Activated T-cell treated with anti-CD3 and anti-CD28 coated beads, Interleukin-2, amount 50 U/mL, for 4 hours (primary cell): ENCODE results near the gene DVL1. TPM values are rescaled to one million over a fixed set of nuclear protein-coding genes. Genes with fewer than 3 reads are reported as not detected.
"Not testable (repeated sequence)": the region's sequence is repeated elsewhere in the genome, so short reads cannot be mapped to it uniquely, and the experiment has no call there.

Experiments
- ATAC-seq, 2 donors: fragments of 200-7000 bp; cut with Tn5 transposase; one replicate each; pipeline ENCODE4 v1.10.0; 2021
- DNase-seq: peaks from one replicate; pipeline ENCODE4 v3.0.0-alpha.2; 2020
- H3K27me3 Mint-ChIP-seq: one replicate; pipeline ENCODE4 v1.8.0; 2021; ENCODE audit warnings: low read depth, mixed read lengths
- H3K36me3 Mint-ChIP-seq: one replicate; pipeline ENCODE4 v1.8.0; 2022; ENCODE audit warnings: mixed read lengths; ENCODE audit not compliant: insufficient read depth
- H3K4me1 Mint-ChIP-seq: one replicate; pipeline ENCODE4 v1.8.0; 2021; ENCODE audit warnings: low read depth, mixed read lengths
- H3K4me3 Mint-ChIP-seq: one replicate; pipeline ENCODE4 v1.8.0; 2021; ENCODE audit warnings: mild to moderate bottlenecking, moderate library complexity, mixed read lengths
- H3K9me3 Mint-ChIP-seq: one replicate; pipeline ENCODE4 v1.8.0; 2021; ENCODE audit warnings: mixed read lengths
- total RNA-seq, 3 donors: library from RNA; stranded (reverse); gene quantifications; one replicate each; pipeline ENCODE4 v1.2.1, GENCODE V29; 2021

The DVL1 gene
- total RNA-seq = 10 to 100 TPM; 70.7 to 74.6 (median 72.1) TPM

DNA sequence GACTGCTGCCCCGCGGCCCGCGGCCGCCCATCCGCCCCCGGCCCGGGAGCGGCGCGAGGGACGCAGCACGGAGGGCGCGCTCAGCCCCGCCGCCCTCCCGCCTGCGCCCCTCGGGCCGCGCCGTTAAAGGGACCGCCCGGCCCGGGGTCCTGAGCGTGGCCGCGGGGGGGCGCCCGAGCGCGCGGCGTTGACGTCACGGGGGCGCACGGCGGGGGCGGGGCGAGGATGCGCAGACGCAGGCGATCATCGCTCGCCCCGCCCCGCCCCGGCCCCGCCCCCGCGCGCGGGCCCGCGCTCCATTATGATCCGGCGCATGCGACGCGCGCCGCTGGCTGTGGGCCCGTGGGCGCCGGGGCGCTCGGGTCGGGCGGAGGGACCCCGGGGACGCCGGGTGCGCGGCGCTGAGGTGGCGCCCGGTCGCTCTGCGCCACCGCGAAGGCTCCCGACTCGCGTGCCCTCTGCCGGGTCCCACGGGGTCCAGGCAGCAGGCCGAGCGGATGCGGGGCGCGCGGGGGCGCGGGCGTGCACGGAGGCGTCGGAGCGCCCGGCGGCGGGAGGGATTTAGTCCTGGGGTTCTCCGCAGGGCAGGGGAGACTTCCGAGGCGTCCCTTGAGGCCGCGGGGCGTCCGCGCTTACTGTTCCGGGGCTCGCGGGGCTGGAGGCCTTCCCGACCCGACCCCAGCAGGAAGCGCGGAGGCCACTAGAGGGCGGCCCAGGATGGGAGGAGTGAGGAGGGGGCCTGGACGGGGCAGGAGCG, at the start of gene DVL1:
DVL1 (minus strand) TSS at position 163 of the 757 bp plus-strand sequence. CDS start 353 bp downstream, outside the sequence.
- H3K36me3 Mint-ChIP-seq = no peaks in the 10 kb centered on the region
- peak within 1 kb of the TSS; percentile 81 for H3K4me3 Mint-ChIP-seq
- peaks cover 18% of the 10 kb centered on the region for H3K27me3 Mint-ChIP-seq
- H3K4me1 Mint-ChIP-seq = peaks cover 34% of the 10 kb centered on the region
- ATAC-seq = peak; percentile 81 to 83
- no peaks in the 10 kb centered on the region for H3K9me3 Mint-ChIP-seq
- DNase-seq = peak; percentile 69

DNA sequence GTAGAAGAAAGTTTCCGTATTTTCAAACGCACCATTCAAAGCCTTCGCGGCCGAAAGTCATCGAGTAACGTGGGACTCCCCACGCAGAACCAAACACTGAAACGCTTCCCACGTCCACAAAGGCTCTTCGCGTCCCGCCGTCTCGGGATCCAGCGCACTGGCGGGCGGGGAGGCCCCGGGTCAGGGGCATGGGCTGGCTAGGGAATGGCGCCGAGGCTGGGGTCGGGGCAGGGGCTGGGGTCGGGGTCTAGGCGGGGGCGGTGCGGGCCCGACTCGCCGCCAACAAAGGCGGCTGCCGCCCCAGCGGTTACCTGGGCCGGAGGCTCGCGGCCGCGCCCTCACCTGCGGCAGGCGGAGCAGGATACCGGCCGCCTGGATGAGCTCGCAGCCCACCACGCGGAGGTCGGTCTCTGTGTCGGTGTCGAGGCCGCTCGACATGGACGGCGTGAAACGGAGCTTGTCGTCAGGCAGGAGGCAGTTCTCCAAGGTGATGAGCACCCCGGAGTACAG, 49.5 kb upstream of the DVL1 start:
- Mint-ChIP-seq H3K4me1 (peaks cover 48% of the 10 kb centered on the region), H3K36me3 (peaks cover 43% of the 10 kb centered on the region), H3K9me3 (no peaks in the 10 kb centered on the region), H3K27me3 (no peaks in the 10 kb centered on the region), H3K4me3 (peak overlapping the region; percentile 97)
- ATAC-seq (peak; percentile 1 to 7), DNase-seq (no peak)

DNA sequence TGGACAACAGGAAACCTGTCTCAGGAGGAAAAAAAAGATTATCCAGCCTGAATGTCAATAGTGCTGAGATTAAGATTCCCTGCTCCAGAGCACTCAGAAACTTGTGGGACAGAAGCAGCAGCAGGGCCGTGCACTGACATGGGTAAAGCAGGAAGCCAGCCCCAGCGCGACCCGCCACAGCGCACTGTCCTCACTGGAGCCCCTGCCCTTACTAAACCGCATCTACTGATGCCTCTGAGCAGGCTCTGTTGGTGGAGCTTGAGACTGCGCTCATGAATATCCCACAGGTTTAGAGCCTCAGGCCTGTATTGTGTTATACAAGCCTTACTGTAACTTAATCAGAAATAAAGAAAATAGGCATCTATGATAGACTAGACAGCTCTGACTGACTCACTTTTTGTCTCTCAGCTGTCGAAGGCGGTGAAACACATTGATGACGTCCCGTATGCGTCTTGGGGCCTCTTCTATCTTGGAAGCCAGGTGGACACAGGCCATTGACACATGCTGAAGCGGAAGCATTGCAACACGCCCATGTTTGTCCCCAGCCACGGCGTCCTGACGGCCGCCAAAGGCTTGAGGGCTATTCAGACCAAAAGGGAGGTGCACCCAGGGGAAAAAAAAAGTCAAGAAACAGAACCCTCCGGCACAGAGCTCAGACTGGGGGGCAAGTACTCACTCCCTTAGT, 48.8 kb upstream of the DVL1 start:
- DNase-seq = no peak
- H3K9me3 Mint-ChIP-seq = no peaks in the 10 kb centered on the region
- peak overlapping the region; percentile 97 for H3K4me3 Mint-ChIP-seq
- peaks cover 42% of the 10 kb centered on the region for H3K4me1 Mint-ChIP-seq
- no peaks in the 10 kb centered on the region for H3K27me3 Mint-ChIP-seq
- no peak for ATAC-seq
- peaks cover 39% of the 10 kb centered on the region for H3K36me3 Mint-ChIP-seq

DNA sequence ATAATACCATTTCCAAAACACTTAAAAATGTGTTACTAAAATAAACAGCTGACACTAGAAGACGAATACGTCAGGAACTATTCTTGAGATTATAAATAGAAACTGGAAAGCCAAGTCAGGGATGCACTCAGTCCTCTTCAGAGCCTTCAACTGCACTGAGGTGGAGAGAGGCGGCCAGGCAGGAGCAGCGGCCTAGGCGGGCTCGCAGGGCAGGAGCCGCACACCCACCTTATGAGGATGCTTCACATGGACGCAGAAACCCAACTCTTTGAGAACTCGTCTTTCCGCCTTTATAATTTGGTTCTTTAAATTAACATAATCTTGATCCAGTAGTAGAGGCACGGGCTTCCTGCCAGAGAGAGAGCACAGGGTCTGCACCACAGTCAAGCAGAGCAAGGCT, 45.9 kb upstream of the DVL1 start:
- Mint-ChIP-seq H3K36me3 (peaks cover 41% of the 10 kb centered on the region), H3K4me1 (peaks cover 24% of the 10 kb centered on the region), H3K9me3 (no peaks in the 10 kb centered on the region), H3K27me3 (no peaks in the 10 kb centered on the region), H3K4me3 (peak overlapping the region; percentile 16)
- no peak for DNase-seq
- no peak for ATAC-seq

DNA sequence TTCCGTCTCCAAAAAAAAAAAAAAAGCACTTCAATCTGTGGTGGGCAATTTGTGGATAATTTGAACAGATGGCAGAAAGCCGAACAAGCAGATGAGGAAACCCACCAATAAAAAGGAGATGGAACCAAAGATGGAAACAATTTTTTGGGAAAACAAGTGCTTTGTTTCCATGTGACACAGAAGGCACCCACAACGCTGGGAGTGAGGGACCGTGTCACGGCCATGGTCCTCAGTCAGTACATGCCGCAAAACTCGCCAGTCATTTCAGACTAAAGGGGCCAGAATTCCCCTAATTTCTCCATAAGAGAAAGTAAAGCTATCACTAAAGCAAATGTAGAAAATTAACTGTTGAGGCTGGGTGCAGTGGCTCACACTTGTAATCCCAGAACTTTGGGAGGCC, 44.9 kb upstream of the DVL1 start:
- Mint-ChIP-seq H3K27me3 (no peaks in the 10 kb centered on the region), H3K4me3 (no peak overlapping the region), H3K4me1 (peaks cover 22% of the 10 kb centered on the region), H3K9me3 (no peaks in the 10 kb centered on the region), H3K36me3 (peaks cover 44% of the 10 kb centered on the region)
- no peak for DNase-seq
- no peak for ATAC-seq

DNA sequence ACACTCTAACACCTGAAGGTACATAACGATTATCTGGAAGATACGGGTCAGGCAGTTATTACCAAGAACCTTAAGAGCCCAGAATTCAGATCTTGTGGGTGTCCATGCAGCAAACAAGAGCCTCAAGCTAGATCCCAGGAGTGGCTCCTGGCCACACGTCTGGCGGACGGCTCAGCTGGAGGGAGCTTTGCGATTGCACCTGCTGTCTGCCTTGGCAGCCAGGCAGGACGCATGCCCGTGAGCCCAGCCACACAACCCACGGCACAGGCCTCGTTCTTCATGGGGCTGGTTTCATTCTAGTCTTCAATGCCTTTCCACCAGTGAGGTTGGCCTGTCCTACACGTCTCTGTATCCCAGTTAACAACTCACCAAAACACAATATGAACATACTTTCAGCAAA, 44.2 kb upstream of the DVL1 start:
- H3K4me3 Mint-ChIP-seq = no peak overlapping the region
- peaks cover 22% of the 10 kb centered on the region for H3K4me1 Mint-ChIP-seq
- no peaks in the 10 kb centered on the region for H3K9me3 Mint-ChIP-seq
- no peaks in the 10 kb centered on the region for H3K27me3 Mint-ChIP-seq
- peaks cover 44% of the 10 kb centered on the region for H3K36me3 Mint-ChIP-seq
- DNase-seq (no peak), ATAC-seq (no peak)

DNA sequence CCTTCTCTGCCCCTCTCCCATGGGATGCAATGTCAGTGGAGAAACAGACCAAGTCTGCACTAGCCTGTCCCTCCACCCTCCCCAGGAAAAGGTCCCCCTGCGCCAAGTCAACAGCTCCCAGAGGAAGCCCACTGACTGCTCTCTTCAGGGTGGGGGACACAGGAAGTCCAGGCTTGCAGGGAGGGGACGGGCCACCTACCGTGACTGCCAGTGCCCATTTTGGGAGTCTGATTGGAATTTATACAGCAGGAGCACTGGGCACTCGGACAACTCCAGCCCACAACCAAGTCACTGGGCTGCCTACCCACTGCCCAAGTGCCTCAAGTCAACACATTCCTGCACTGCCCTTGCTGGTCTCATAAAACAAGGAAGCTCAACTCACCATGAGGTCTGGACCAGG, 43.8 kb upstream of the DVL1 start:
- Mint-ChIP-seq H3K27me3 (no peaks in the 10 kb centered on the region), H3K4me1 (peaks cover 18% of the 10 kb centered on the region), H3K4me3 (no peak overlapping the region), H3K9me3 (no peaks in the 10 kb centered on the region), H3K36me3 (peaks cover 42% of the 10 kb centered on the region)
- DNase-seq (no peak), ATAC-seq (no peak)

DNA sequence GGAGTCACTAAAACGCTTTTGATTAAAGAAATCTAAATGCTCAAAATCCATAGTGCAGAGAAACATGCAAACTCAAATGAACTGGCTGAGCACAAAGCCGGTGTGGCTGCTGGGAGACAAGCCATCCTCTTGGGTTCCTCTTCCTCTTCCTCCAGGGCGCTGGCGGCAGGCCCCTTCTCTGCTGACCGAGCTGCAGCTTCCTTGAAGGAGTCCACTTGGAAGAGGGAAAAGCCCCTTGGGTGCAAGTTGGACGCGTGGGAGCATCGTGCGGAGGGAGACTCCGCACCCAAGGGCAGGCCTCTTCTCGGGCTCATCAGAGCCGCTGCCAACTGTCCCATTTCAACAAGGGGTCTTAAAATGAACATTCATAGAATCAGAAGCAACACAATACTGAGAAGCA, 42.0 kb upstream of the DVL1 start:
- H3K4me3 Mint-ChIP-seq = no peak overlapping the region
- peaks cover 11% of the 10 kb centered on the region for H3K4me1 Mint-ChIP-seq
- no peak for ATAC-seq
- H3K36me3 Mint-ChIP-seq = peaks cover 50% of the 10 kb centered on the region
- H3K9me3 Mint-ChIP-seq = no peaks in the 10 kb centered on the region
- no peak for DNase-seq
- no peaks in the 10 kb centered on the region for H3K27me3 Mint-ChIP-seq

DNA sequence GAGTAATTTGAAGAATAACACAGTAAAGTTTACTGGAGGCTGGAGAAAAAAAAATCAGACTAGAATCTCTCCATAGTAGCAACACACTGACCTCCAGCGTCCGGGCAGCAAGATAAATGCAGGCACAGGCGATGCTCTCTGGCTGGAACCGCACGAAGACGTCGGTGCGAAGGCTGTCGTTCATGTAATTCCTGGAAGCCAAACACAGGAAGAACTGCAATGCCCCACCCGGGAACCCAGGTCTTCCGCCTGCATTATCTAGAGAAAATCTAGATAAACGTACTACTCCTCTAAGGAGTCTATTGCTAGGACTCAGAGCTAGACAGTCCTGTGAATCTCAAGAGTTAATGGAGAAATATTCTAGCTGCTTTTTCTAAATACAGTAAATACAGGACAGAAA, 41.5 kb upstream of the DVL1 start:
- Mint-ChIP-seq H3K27me3 (no peaks in the 10 kb centered on the region), H3K9me3 (no peaks in the 10 kb centered on the region), H3K4me1 (peaks cover 9% of the 10 kb centered on the region), H3K36me3 (peaks cover 53% of the 10 kb centered on the region), H3K4me3 (no peak overlapping the region)
- ATAC-seq (no peak), DNase-seq (no peak)

DNA sequence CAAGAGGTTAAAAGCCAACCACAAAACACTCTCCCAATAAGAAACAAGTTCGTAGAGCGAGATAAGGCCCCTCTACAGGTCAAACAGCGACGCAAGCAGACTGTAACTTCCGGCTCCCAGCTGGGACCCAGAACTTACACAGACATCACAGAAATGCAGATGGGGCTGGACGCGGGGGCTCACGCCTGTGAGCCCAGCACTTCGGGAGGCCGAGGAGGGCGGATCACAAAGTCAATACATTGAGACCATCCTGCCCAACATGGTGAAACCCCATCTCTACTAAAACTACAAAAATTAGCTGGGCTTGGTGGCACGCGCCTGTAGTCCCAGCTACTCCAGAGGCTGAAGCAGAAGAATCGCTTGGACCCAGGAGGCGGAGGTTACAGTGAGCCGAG, 38.9 kb upstream of the DVL1 start:
- DNase-seq = no peak
- no peaks in the 10 kb centered on the region for H3K27me3 Mint-ChIP-seq
- H3K9me3 Mint-ChIP-seq = no peaks in the 10 kb centered on the region
- no peak overlapping the region for H3K4me3 Mint-ChIP-seq
- peaks cover 34% of the 10 kb centered on the region for H3K36me3 Mint-ChIP-seq
- H3K4me1 Mint-ChIP-seq = peaks cover 2% of the 10 kb centered on the region
- no peak for ATAC-seq

DNA sequence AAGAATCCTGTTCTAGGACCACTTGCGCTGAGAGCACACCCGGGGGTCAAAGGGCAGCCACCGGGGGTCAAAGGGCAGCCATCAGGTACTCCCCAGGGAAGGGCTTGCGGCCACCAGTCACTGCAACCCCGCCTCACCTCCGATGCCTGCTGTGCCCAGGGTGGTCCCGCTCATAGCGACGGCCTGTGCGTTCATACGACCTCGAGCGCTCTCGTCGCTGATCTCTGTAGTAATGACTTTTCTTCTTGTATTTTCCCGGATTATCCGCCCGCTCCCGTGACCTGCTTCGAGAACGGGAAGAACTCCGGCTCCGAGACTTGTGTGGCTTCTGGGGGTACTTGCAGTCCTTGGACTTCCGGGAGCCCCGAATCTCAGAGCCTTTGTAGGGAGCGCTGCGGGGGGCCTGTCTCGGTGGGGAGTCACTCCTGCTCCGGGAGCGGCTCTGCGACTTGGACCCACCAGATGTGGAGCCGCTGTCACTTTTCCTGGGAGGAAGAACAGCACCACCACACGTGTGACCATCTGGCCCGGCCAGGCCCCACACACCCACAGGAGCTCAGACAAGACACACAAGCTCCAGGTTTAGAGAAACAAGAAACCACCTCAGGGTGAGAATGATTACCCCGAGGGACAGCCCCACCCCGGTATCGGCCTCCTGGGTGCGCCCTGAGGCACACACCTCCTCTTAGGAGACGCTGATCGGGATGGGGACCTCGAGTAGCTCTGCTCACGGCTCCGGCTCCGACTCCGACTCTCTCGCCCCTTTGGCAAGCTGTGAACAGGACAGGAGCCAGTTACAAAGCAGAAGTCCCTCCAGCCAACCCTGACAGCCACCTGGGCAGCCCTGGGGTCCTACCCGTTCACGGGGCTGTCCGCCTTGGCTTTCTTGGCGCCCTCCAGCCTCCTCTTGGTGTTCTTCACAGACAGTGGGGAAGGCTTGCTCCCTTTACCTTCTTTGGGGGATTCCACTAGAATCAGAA, 38.2 kb upstream of the DVL1 start:
- H3K4me3 Mint-ChIP-seq = no peak overlapping the region
- H3K36me3 Mint-ChIP-seq = peaks cover 33% of the 10 kb centered on the region
- H3K9me3 Mint-ChIP-seq = no peaks in the 10 kb centered on the region
- ATAC-seq (no peak), DNase-seq (no peak)
- H3K4me1 Mint-ChIP-seq = peaks cover 1% of the 10 kb centered on the region
- no peaks in the 10 kb centered on the region for H3K27me3 Mint-ChIP-seq

DNA sequence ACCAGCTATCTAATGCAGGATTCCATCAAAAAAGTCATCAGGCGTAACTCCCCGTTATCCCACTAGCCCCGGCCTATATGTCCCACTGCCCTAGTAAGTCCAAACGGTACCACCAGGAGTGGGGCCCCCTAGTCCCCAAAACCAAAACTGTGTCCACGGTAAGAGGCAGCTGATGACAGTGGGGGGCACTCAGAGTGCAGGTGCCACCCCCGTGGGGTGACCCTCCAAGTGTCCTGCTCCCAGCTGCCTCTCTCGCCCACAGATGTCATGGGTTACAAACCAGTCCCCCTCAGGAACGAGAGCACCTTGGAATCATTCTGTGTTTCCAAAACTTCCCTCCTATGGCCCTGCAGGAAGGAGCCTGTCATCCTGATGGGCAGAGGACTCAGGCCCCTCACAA, 36.7 kb upstream of the DVL1 start:
- Mint-ChIP-seq H3K27me3 (no peaks in the 10 kb centered on the region), H3K36me3 (peaks cover 26% of the 10 kb centered on the region), H3K4me1 (no peaks in the 10 kb centered on the region), H3K9me3 (no peaks in the 10 kb centered on the region), H3K4me3 (no peak overlapping the region)
- DNase-seq (no peak), ATAC-seq (no peak)

DNA sequence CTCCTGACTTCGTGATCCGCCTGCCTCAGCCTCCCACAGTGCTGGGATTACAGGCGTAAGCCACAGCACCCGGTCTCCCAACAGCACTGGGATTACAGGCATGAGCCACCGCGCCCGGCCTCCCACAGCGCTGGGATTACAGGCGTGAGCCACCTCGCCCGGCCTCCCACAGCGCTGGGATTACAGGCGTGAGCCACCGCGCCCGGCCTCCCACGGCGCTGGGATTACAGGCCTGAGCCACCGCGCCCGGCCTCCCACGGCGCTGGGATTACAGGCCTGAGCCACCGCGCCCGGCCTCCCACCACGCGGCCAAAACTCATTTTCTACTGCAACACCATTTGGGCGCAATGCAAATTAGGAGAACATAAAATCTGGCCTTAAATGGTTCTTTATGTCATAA, 36.1 kb upstream of the DVL1 start:
- not testable (repeated sequence) for H3K4me3 Mint-ChIP-seq, H3K27me3 Mint-ChIP-seq, H3K9me3 Mint-ChIP-seq, DNase-seq, H3K4me1 Mint-ChIP-seq, ATAC-seq
- peaks cover 20% of the 10 kb centered on the region for H3K36me3 Mint-ChIP-seq

DNA sequence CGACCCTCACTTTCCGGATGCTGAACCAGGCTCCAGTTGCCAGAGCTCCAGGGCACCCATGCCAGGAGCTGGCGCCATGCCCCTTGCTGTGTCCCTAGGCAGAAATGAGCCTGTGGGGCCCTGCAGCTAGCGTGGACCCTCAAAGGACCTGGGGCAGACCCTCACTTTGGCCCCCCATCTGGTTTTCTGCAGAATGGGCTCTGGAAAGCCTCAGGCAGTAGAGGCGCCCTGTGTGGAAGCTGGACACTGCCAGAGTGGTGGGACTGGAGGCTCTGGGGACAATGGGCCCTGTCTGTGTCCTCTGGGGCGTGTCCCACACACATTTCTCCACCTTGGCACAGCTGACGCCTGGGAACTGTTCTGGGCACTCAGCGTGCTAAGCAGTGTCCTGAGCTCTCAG, 32.1 kb upstream of the DVL1 start:
- DNase-seq = no peak
- H3K4me3 Mint-ChIP-seq = no peak overlapping the region
- H3K9me3 Mint-ChIP-seq = no peaks in the 10 kb centered on the region
- H3K36me3 Mint-ChIP-seq = peaks cover 4% of the 10 kb centered on the region
- ATAC-seq = no peak
- H3K27me3 Mint-ChIP-seq = no peaks in the 10 kb centered on the region
- H3K4me1 Mint-ChIP-seq = no peaks in the 10 kb centered on the region
